WTC11 (cell line): ENCODE results near the gene METTL23.

ENCODE experiments used
- CREB1 ChIP-seq: sonication (generic); formaldehyde crosslinking; IDR thresholded peaks from 2 replicates; pipeline ENCODE4 v1.8.0; 2023; ENCODE audit warnings: mild to moderate bottlenecking, missing genetic modification reagents
- ESRRA ChIP-seq: sonication (generic); formaldehyde crosslinking; IDR thresholded peaks from 2 replicates; pipeline ENCODE4 v1.8.1; 2022; ENCODE audit warnings: mild to moderate bottlenecking, missing genetic modification reagents, borderline replicate concordance
- FOXP1 ChIP-seq: sonication (generic); formaldehyde crosslinking; IDR thresholded peaks from 2 replicates; pipeline ENCODE4 v1.8.0; 2022; ENCODE audit warnings: missing genetic modification reagents, mild to moderate bottlenecking, moderate library complexity, borderline replicate concordance
- HMGXB4 ChIP-seq: sonication (generic); formaldehyde crosslinking; IDR thresholded peaks from 2 replicates; pipeline ENCODE4 v1.8.1; 2023; ENCODE audit warnings: mild to moderate bottlenecking, moderate library complexity, missing genetic modification reagents
- NR1H2 ChIP-seq: sonication (generic); formaldehyde crosslinking; IDR thresholded peaks from 2 replicates; pipeline ENCODE4 v1.9.0; 2021; ENCODE audit warnings: mild to moderate bottlenecking, moderate library complexity, missing genetic modification reagents
- TEAD1 ChIP-seq: sonication (generic); formaldehyde crosslinking; IDR thresholded peaks from 2 replicates; pipeline ENCODE4 v1.8.0; 2022; ENCODE audit warnings: mild to moderate bottlenecking, missing genetic modification reagents
- TF ChIP-seq, protein P1 (sequence below): fragments of 200-600 bp; IDR thresholded peaks from 2 replicates; pipeline ENCODE4 v1.8.0; 2022; ENCODE audit warnings: antibody characterized with exemption
- TF ChIP-seq, protein P2 (sequence below): sonication (generic); formaldehyde crosslinking; IDR thresholded peaks from 2 replicates; pipeline ENCODE4 v1.8.0; 2022; ENCODE audit warnings: mild to moderate bottlenecking, missing genetic modification reagents

DNA sequence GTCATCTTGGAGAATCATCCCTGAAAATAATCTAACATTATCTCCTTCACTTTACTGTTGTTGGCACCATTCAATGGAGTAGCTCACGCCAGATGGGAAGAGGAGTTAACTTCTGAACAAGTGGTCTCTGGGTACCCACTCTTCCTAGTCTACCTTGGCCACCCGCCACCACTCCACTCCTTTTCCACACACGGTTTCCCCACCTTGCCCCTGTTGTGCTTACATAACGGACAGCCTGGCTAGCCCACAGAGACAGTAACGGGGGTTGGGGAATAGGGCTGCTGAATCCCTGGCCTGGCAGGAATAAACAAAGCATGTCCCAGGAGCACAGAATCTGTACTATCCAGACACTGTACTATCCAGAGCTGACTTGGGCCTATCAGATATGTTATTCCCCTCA, 12.3 kb upstream of the METTL23 start:
- TF ChIP-seq, protein P1, sequence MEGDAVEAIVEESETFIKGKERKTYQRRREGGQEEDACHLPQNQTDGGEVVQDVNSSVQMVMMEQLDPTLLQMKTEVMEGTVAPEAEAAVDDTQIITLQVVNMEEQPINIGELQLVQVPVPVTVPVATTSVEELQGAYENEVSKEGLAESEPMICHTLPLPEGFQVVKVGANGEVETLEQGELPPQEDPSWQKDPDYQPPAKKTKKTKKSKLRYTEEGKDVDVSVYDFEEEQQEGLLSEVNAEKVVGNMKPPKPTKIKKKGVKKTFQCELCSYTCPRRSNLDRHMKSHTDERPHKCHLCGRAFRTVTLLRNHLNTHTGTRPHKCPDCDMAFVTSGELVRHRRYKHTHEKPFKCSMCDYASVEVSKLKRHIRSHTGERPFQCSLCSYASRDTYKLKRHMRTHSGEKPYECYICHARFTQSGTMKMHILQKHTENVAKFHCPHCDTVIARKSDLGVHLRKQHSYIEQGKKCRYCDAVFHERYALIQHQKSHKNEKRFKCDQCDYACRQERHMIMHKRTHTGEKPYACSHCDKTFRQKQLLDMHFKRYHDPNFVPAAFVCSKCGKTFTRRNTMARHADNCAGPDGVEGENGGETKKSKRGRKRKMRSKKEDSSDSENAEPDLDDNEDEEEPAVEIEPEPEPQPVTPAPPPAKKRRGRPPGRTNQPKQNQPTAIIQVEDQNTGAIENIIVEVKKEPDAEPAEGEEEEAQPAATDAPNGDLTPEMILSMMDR, result no peak
- TF ChIP-seq TEAD1, result no peak
- TF ChIP-seq HMGXB4, result no peak
- TF ChIP-seq NR1H2 (CRISPR knock-in tag), result no peak
- no peak for TF ChIP-seq ESRRA
- TF ChIP-seq, protein P2, sequence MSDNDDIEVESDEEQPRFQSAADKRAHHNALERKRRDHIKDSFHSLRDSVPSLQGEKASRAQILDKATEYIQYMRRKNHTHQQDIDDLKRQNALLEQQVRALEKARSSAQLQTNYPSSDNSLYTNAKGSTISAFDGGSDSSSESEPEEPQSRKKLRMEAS (CRISPR knock-in tag), result no peak
- no peak for TF ChIP-seq FOXP1 (CRISPR knock-in tag)
- TF ChIP-seq CREB1 (CRISPR knock-in tag), result no peak
